ENCODE data around the gene LYZL2.
"Not testable (repeated sequence)": the region's sequence is repeated elsewhere in the genome, so short reads cannot be mapped to it uniquely, and the experiment has no call there.

DNA sequence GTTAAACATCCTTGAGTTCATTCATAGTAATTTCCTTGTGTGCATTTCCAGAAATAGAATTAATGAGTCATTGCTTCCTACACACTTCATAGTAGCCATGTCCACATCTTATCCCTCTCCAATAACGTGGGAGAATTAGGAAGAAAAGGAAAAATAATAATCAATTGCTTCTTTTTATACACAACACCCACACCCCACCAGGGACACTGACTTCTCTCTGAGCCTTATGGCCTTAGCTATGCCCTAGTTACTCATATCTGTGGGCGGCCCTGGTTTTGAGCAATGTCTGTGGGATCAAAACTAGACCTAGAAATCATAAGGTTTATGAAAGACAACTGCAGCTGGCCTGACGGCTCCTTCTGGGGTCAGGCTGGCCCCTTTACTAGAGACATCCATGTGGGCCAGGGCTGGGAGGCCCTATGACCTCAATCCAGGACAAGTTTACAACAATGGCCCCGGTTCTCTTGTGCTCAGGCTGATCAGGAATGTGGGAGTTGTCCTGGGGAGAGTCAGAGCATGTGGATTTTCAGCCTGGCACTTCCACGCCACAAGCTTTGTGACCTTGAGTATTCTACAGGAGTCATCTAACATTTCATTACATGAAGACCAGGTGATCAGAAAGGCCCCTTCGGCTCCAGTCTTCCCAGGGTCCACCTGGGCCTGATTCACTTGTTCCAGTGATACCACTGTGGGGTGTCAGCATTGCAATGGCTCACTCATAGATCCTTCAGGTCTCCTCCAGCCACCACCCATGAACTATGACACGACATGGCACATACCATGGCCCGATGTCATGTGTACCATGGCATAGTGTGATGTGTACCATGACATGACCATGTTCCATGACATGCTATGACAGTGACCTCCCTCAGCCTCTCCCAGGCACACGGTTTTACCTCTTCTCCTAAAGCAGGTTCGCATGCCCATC, 22.2 kb upstream of the LYZL2 start:
- TF ChIP-seq, protein P1, sequence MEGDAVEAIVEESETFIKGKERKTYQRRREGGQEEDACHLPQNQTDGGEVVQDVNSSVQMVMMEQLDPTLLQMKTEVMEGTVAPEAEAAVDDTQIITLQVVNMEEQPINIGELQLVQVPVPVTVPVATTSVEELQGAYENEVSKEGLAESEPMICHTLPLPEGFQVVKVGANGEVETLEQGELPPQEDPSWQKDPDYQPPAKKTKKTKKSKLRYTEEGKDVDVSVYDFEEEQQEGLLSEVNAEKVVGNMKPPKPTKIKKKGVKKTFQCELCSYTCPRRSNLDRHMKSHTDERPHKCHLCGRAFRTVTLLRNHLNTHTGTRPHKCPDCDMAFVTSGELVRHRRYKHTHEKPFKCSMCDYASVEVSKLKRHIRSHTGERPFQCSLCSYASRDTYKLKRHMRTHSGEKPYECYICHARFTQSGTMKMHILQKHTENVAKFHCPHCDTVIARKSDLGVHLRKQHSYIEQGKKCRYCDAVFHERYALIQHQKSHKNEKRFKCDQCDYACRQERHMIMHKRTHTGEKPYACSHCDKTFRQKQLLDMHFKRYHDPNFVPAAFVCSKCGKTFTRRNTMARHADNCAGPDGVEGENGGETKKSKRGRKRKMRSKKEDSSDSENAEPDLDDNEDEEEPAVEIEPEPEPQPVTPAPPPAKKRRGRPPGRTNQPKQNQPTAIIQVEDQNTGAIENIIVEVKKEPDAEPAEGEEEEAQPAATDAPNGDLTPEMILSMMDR (IDR thresholded peaks at IDR 0.05): not testable (repeated sequence)
- TF ChIP-seq POLR2AphosphoS5 (IDR thresholded peaks at IDR 0.05): not testable (repeated sequence)

Measured in sigmoid colon (tissue), 4 donors.